Measurements from ENCODE around the gene ATP8A1.

- TF ChIP-seq MYC (IDR thresholded peaks at IDR 0.05; ENCODE audit: low read depth, low read length): no peak
- no peak for TF ChIP-seq CTCF (IDR thresholded peaks at IDR 0.05; ENCODE audit: low read depth, low read length)
Observed at GRCh38 chr4:42360256-42360669, 296.6 kb downstream of the ATP8A1 start.

Data from NB4 (cell line).